Measurements from ENCODE around the gene SPTBN2.

GRCh38 chr11:66767666-66768065 lies 38.6 kb upstream of the SPTBN2 start:
- TF ChIP-seq CREB1 (CRISPR knock-in tag; IDR thresholded peaks at IDR 0.05), result no peak
- TF ChIP-seq TEAD4 (CRISPR knock-in tag; IDR thresholded peaks at IDR 0.05), result no peak
- TF ChIP-seq CTCF (IDR thresholded peaks at IDR 0.05), result no peak
- no peak for TF ChIP-seq SMAD3 (CRISPR knock-in tag; IDR thresholded peaks at IDR 0.05; ENCODE audit: borderline replicate concordance)

All from WTC11 (cell line).